ENCODE data around the gene OR5P2. TPM values are rescaled to one million over a fixed set of nuclear protein-coding genes. Genes with fewer than 3 reads are reported as not detected.
"Not testable (repeated sequence)": the region's sequence is repeated elsewhere in the genome, so short reads cannot be mapped to it uniquely, and the experiment has no call there.

OR5P2 gene
- not detected for total RNA-seq

- ATAC-seq (no peak), DNase-seq (ENCODE audit: low spot score) (no peak)
Observed at GRCh38 chr11:7796842-7797241, at the start of gene OR5P2. Gene OR5P2, minus strand, starts transcription at chr11:7796942. Its CDS starts 0 bp downstream, at chr11:7796942.

- DNase-seq (ENCODE audit: low spot score) (no peak), ATAC-seq (no peak)
Observed at GRCh38 chr11:7846003-7846402, 49.3 kb upstream of the OR5P2 start.

GRCh38 chr11:7844986-7845385 is 48.2 kb upstream of the OR5P2 start:
- ATAC-seq = no peak
- no peak for DNase-seq (ENCODE audit: low spot score)

- no peak for DNase-seq (ENCODE audit: low spot score)
- ATAC-seq = no peak
Observed at GRCh38 chr11:7844521-7844920, 47.8 kb upstream of the OR5P2 start.

GRCh38 chr11:7840578-7840977 is 43.8 kb upstream of the OR5P2 start:
- ATAC-seq (no peak), DNase-seq (ENCODE audit: low spot score) (no peak)

- no peak for DNase-seq (ENCODE audit: low spot score)
- no peak for ATAC-seq
Observed at GRCh38 chr11:7833527-7833926, 36.8 kb upstream of the OR5P2 start.

GRCh38 chr11:7830740-7831139 is 34.0 kb upstream of the OR5P2 start, which contains the start of gene OR5P3:
Gene OR5P3, minus strand, starts transcription at chr11:7830840.
- DNase-seq (ENCODE audit: low spot score) (no peak), ATAC-seq (no peak)

- ATAC-seq = no peak
- no peak for DNase-seq (ENCODE audit: low spot score)
Observed at GRCh38 chr11:7826324-7826723, 29.6 kb upstream of the OR5P2 start.

GRCh38 chr11:7820417-7820816 is 23.7 kb upstream of the OR5P2 start:
- DNase-seq (ENCODE audit: low spot score); ATAC-seq: not testable (repeated sequence)

GRCh38 chr11:7814897-7815296 is 18.2 kb upstream of the OR5P2 start:
- not testable (repeated sequence) for DNase-seq (ENCODE audit: low spot score); ATAC-seq

GRCh38 chr11:7810301-7810700 is 13.6 kb upstream of the OR5P2 start:
- DNase-seq (ENCODE audit: low spot score); ATAC-seq: not testable (repeated sequence)

GRCh38 chr11:7793233-7793632 is 3.5 kb downstream of the OR5P2 start:
- no peak for ATAC-seq
- DNase-seq (ENCODE audit: low spot score) = no peak

- DNase-seq (ENCODE audit: low spot score) (no peak), ATAC-seq (no peak)
Observed at GRCh38 chr11:7787239-7787638, 9.5 kb downstream of the OR5P2 start.

- ATAC-seq (no peak), DNase-seq (ENCODE audit: low spot score) (no peak)
Observed at GRCh38 chr11:7775689-7776088, 21.1 kb downstream of the OR5P2 start.

GRCh38 chr11:7764301-7764700 is 32.4 kb downstream of the OR5P2 start:
- ATAC-seq; DNase-seq (ENCODE audit: low spot score): not testable (repeated sequence)

- DNase-seq (ENCODE audit: low spot score) = no peak
- no peak for ATAC-seq
Observed at GRCh38 chr11:7759010-7759409, 37.7 kb downstream of the OR5P2 start.

GRCh38 chr11:7749456-7749855 is 47.3 kb downstream of the OR5P2 start:
- DNase-seq (ENCODE audit: low spot score) = no peak
- no peak for ATAC-seq

Other genes with a start within 250 kb of the OR5P2 start
- gene CYB5R2, start 123.4 kb downstream of the OR5P2 start, total RNA-seq = 2.8 TPM
- gene OVCH2, start 90.5 kb downstream of the OR5P2 start, total RNA-seq = not detected
- not detected for gene OR5P3, start 33.9 kb upstream of the OR5P2 start, total RNA-seq
- not detected for gene OR10A6, start 134.3 kb upstream of the OR5P2 start, total RNA-seq
- gene OR10A3, start 144.8 kb upstream of the OR5P2 start, total RNA-seq = not detected
- gene NLRP10, start 168.5 kb upstream of the OR5P2 start, total RNA-seq = not detected
- 90.1 TPM for gene EIF3F, start 190.4 kb upstream of the OR5P2 start, total RNA-seq

All from left lobe of liver (tissue), 2 donors.